Activated T-cell treated with anti-CD3 and anti-CD28 coated beads for 1 hour (primary cell): ENCODE results near the gene LPIN1.

Experiments used
- DNase-seq: peaks from one replicate; pipeline ENCODE4 v3.0.0-alpha.2; 2020; ENCODE audit warnings: low read depth

The LPIN1 gene

DNA sequence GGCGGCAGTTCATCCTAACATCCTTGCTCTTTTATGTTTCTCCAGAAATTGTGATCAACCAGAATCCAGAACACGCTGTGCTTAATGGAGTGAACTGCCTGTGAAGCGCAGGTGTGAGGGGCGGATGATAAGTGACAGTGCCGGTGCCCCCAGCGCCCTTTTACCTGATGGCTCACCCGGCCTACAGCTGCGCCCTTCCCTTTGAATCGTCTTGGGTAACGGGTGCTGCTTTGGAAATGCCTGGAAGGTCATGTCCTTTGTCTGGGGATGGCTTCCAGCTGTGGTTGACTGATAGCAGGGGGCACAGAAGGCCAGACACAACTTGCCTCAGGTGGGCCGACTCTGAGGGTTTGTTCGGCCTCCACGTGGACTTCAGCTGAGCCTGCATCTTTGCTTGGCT is 119.4 kb downstream of the LPIN1 start:
- no peak for DNase-seq

DNA sequence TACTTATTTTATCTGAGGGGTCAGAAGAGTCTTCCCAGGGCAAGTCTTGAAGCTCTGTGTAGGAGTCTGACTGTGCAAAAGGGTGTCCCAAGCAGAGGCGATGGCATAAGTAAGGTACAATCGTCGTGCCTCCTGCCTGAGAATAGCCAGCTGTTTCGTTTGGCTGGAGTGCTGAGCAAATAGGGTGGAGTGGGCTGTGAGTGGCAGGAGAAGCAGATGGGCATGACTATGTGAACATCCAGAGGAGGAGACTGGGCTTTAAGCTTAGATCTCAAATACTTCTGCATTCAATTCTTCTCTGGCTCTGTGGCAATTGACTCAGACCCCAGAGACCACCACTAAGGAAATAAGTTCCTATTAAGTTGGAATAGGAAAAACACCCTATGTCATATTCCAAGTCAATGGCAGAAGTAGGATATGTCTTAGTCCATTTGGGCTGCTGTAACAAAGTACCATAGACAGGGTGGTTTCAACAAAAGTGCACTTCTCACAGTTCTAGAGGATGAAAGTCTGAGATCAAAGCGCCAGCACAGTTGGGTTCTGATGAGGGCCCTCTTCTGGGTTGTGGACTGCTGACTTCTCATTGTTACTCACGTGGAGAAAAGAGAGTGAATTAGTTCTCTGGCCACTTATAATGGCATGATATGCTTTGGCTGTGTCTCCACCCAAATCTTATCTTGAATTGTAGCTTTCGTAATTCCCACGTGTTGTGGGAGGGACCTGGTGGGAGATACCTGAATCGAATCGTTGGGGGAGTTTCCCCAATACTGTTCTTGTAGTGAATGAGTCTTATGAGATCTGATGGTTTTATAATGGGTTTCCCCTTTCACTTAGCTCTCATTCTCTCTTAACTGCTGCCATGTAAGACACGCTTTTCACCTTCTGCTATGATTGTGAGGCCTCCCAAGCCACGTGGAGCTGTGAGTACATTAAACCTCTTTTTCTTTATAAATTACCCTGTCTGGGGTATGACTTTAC is 120.2 kb downstream of the LPIN1 start:
- no peak for DNase-seq

DNA sequence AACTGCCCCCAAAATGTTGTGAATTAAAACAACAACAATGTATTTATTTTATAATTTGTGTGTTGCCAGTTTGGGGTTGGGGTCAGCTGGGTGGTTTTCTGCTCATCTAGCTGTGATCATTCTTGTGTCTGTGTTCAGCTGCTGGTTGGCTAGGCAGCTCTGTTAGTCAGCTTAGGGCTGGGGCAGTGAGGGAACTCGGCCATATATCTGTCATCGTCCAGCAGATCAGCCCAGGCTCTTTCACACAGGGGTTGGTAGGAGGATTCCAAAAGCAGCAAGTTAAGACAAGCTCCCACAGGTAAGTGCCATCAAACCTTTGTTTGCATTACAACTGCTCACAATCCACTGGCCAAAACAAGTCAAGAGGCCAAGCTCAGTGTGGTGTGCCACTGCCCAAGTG is 121.5 kb downstream of the LPIN1 start:
- DNase-seq = no peak

DNA sequence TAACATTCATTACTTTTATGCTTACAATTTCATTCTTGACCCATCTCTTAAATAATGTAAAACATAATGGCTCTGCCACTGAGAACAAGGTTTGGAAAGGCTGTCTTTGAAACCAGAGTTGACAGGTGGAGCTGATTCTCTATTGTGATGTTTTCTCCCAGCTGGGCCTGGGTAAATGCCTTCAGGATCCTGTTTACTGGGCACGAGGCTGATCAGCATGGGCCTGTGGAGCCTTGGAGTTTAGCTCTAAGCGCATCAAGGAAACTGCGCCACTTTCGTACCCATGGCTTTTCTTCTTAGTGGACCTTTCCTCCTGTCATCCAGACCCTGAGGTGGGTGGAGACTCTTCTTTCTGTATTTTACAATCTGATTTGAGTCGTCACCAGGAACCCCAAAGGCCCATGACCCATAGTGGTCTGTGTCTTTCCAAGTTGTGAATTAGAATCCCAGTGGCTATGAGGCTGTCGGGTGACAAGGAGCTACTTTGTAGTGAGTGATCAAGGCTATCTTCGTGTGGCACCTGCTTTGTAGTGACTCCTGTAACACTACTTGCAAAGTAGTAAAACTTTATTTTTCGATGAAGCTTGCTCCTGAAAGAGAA is 123.1 kb downstream of the LPIN1 start:
- DNase-seq = no peak

DNA sequence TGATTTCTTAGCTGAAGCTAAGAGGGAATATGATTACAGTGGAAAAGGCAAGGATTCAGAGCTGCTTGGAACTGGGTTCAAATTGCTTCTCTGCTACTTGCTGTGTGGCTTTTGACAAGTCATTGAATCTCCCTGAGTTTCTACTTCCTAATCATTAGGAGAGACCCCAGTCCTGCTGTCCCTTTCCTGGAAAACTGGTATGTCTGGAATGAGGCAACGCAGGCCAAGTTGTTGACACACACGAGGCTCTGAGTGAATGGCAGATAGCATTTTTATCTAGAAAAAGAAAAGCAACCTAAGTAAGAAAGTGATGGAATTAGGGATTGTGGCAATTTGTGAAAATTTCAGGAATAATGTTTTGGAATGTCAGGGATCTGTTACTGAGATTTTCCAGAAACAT is 123.6 kb downstream of the LPIN1 start:
- DNase-seq = no peak

DNA sequence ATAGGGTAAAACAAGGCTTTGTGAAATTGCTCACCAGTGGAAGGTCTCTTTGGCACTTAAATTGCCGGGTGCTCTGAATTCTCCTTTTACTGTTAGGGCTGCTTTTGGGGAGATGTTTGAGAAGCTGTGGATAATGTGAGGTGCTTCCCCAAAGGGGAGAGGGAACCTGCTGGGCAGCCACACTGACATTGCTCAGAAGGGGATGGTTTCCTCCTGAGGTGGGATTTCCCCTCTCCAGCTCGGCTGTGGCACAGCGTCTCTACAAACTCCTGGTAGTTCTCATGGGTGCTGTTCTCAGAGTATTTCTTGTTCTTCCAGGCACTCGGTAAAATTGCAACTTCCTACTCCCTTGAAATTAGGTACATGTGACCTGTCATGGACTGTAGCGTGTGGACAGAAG is 124.2 kb downstream of the LPIN1 start:
- DNase-seq = no peak

DNA sequence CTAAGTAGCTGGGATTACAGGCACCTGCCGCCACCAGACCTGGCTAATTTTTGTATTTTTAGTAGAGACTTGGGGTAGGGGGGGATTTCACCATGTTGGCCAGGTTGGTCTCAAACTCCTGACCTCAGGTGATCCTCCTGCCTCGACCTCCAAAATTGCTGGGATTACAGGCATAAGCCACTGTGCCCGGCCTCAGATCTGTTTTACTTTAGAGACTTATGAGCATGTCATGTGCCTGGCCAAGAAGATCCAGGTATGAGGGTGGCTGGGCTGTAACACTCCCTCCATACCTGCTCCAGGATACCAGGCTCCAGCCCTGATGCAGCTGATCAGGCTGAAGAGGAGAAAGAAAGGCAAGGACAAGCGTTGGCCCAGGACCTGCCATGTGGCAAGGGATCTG is 125.0 kb downstream of the LPIN1 start:
- no peak for DNase-seq

DNA sequence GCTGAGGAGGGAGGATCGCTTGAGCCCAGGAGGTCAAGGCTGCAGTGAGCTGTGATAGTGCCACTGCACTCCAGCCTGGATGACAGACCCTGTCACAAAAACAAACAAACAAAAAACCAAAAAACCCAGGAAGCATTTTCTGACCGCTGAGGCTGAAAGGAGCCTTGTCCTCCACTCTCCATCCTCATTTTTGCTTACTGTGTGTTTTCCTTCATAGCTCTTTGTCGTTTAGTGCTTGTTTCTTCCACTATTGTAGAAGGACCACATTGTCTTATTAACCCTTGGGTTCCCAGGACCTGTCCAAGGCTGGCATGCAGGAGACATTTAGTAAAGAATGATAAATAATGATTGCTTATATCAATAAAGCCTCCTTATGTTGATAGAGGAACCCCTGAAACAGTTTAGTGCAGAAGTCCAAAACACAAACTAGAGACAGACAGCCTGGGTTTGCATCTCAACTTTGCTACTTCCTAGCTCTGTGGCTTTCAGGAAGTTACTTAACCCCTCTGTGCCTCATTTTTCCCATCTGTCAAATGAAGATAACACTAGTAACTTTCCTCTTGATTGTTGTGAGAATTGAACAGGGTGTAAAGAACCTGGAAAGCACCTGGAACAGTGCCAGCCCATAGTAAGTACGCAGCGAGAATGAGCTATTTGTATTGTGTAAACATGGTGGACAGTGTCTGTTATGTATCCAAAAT is 126.0 kb downstream of the LPIN1 start:
- no peak for DNase-seq

DNA sequence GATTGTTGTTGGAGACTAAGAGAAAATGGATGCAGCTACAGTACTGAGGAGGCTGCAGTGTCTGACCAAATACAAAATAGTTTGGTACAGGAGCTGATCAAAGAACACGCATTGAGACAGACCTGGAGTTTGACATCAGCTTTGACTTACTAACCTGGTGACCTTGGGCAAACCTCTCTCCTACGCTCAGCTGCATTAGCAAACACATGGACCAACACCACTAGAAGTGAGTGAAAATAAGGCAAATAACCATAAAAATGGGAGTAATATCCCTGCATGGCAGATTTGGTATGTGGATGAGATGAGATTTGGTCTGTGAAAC is 126.5 kb downstream of the LPIN1 start:
- no peak for DNase-seq

DNA sequence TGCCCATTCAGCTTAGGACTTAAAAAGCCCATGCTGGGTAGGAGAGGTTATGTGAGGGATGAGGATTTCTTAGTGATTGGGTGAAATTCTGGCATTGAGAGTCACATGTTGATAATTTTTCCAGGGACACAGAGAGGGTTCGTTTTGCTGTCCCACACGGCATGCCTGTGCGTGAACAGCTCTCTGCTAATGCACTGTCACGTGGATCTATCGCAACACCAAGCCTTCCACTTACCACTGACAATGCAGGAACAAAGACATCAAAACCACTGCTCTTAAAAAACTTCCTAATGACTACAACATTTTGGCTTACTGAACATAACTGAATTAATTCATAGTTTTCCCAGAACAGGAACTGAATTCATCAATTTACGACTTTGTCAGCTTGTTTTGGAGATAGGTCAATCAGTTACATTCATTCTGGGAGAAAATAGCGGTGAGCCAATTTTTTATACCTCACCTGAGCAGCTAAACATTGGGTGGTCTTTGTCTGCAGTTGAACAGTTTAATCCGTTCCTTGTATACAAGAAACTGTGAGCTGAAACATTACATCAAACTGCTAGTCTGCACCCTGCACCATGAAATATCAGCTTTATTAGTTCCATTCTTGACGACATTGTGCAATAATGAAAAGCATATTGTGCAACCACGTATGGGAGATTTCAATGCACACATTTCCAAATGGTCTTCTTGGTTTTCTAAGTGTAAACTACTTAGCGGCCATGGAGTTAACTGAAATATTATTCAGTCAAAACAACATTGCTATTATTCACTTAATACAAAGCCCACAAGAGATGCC is 127.1 kb downstream of the LPIN1 start:
- no peak for DNase-seq

DNA sequence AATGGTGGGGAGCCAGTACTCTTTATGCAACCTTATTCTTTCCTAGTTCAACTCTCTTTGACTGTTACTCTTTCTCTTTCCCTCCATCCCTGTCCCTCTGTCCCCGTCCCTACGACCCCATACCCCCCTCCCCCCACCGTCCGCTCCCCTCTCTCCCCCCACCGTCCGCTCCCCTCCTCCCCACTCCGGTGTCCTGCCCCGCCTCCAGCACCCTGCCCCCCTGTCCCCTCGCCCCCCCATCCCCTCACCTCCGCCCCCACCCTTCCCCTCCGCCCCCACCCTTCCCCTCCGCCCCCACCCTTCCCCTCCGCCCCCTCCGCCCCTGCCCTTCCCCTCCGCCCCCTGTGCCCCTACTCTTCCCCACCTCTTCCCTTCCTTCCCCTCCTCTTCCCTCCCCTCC is 128.4 kb downstream of the LPIN1 start:
- DNase-seq = no peak

DNA sequence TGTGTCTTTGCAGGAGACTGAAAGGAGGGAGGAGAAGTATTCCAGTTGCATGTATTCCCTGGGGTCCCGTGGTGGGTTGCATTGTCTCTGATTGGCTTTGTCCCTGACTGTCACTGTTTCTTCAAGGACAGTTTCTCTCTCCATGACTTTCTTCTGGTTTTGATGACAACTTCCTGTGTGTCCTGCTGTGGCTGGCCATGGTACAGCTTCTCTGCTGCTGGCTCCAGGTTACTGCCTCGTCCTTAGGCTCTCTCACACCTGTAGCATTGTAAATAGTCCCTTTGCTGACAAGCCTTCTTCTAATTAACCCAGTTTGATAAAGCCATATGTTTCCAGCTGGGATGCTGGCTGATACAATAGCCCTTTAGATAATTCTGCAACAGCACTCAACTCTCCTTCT is 129.0 kb downstream of the LPIN1 start:
- DNase-seq = no peak

DNA sequence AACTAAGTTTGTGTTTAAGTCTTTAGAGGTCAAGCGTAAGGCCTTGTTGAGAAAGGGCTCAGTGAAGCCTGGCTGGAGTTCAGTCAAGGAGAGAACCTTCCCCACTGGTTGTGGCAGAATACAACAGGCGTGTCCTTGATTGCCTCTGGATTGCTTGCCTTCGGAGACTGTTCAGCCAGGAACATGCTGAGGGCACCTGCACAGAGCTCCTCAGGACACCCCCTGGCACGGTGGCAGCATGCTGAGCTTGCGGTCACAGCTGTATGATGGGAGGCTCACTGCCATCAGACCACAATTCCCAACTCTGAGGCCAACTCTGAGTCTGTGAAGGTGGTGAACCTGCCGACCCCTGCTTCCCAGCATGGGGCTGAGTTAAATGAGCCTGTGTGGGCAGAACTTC is 130.0 kb downstream of the LPIN1 start:
- no peak for DNase-seq

DNA sequence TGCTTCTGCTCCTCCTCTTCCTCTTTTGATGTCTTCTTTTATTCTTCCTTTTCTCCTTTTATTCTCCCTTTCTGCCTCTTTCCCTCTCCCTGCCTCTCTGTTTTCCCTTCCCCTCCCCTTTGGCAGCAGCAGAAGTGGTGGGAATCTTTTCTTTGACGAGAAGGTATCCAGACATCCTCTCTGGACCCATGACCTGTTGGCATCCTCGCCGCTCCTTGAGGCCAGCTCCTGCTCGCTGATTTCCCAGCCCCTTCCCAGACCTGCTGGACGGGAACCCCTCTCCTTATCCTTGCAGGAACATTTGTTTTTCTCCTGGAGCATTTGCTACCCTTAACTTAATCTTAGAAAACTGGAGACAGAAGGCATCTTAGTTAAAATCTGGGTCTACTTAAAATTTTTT is 130.5 kb downstream of the LPIN1 start:
- DNase-seq = no peak
